ENCODE results near the gene ANGPTL2. TPM values are rescaled to one million over a fixed set of nuclear protein-coding genes. Genes with fewer than 3 reads are reported as not detected.

The ANGPTL2 gene
- total RNA-seq, 1 donor from 2014 or later = 17.5 TPM

GRCh38 chr9:127058645-127059021 lies 63.8 kb downstream of the ANGPTL2 start:
- Histone ChIP-seq H3K27ac (ENCODE audit: low read depth, low read length) (no peak overlapping the region), H3K27me3 (ENCODE audit: insufficient read depth, low read length) (peaks cover 3% of the 10 kb centered on the region), H2AFZ (ENCODE audit: low read depth, low read length) (no peak overlapping the region), H3K36me3 (ENCODE audit: insufficient read depth, low read length) (no peaks in the 10 kb centered on the region), H3K79me2 (ENCODE audit: insufficient read depth, low read length) (no peaks in the 10 kb centered on the region), H4K20me1 (ENCODE audit: insufficient read depth, low read length) (no peaks in the 10 kb centered on the region), H3K4me1 (ENCODE audit: insufficient read depth, low read length) (no peaks in the 10 kb centered on the region), H3K9me3 (ENCODE audit: insufficient read depth, low read depth, low read length) (no peaks in the 10 kb centered on the region), H3K4me3 (ENCODE audit: insufficient read depth, low read depth, low read length) (no peak overlapping the region), H3K9ac (ENCODE audit: low read length) (no peak overlapping the region), H3K4me2 (ENCODE audit: low read length) (no peak overlapping the region)
- Mint-ChIP-seq H3K4me1 (ENCODE audit: low read depth, unreplicated experiment) (peaks cover 7% of the 10 kb centered on the region), H3K27me3 (ENCODE audit: low read depth, unreplicated experiment) (peaks cover 5% of the 10 kb centered on the region), H3K36me3 (ENCODE audit: low read depth, unreplicated experiment) (no peaks in the 10 kb centered on the region), H3K27ac (ENCODE audit: unreplicated experiment) (no peak overlapping the region), H3K4me3 (ENCODE audit: unreplicated experiment) (no peak overlapping the region), H3K9me3 (ENCODE audit: unreplicated experiment) (no peaks in the 10 kb centered on the region)
- FAIRE-seq (no peak), DNase-seq (ENCODE audit: low read depth) (no peak)
- no peak for TF ChIP-seq EZH2 (IDR thresholded peaks at IDR 0.05; ENCODE audit: insufficient read depth, low read length)
- no peak for TF ChIP-seq CTCF (IDR thresholded peaks at IDR 0.05; ENCODE audit: insufficient read depth, low read depth, low read length)

GRCh38 chr9:127058011-127058644 lies 64.3 kb downstream of the ANGPTL2 start:
- no peaks in the 10 kb centered on the region for H4K20me1 ChIP-seq (ENCODE audit: insufficient read depth, low read length)
- H3K9me3 Mint-ChIP-seq (ENCODE audit: unreplicated experiment) = no peaks in the 10 kb centered on the region
- DNase-seq (ENCODE audit: low read depth) (no peak), FAIRE-seq (no peak)
- peaks cover 3% of the 10 kb centered on the region for H3K27me3 ChIP-seq (ENCODE audit: insufficient read depth, low read length)
- no peak overlapping the region for H3K27ac ChIP-seq (ENCODE audit: low read depth, low read length)
- no peaks in the 10 kb centered on the region for H3K79me2 ChIP-seq (ENCODE audit: insufficient read depth, low read length)
- H3K27me3 Mint-ChIP-seq (ENCODE audit: low read depth, unreplicated experiment) = peaks cover 5% of the 10 kb centered on the region
- H3K27ac Mint-ChIP-seq (ENCODE audit: unreplicated experiment) = no peak overlapping the region
- no peak overlapping the region for H2AFZ ChIP-seq (ENCODE audit: low read depth, low read length)
- H3K4me3 Mint-ChIP-seq (ENCODE audit: unreplicated experiment) = no peak overlapping the region
- H3K36me3 ChIP-seq (ENCODE audit: insufficient read depth, low read length) = no peaks in the 10 kb centered on the region
- H3K4me2 ChIP-seq (ENCODE audit: low read length) = no peak overlapping the region
- TF ChIP-seq EZH2 (IDR thresholded peaks at IDR 0.05; ENCODE audit: insufficient read depth, low read length) (no peak), CTCF (IDR thresholded peaks at IDR 0.05; ENCODE audit: insufficient read depth, low read depth, low read length) (no peak)
- peaks cover 7% of the 10 kb centered on the region for H3K4me1 Mint-ChIP-seq (ENCODE audit: low read depth, unreplicated experiment)
- H3K4me1 ChIP-seq (ENCODE audit: insufficient read depth, low read length) = no peaks in the 10 kb centered on the region
- no peaks in the 10 kb centered on the region for H3K9me3 ChIP-seq (ENCODE audit: insufficient read depth, low read depth, low read length)
- H3K4me3 ChIP-seq (ENCODE audit: insufficient read depth, low read depth, low read length) = no peak overlapping the region
- no peak overlapping the region for H3K9ac ChIP-seq (ENCODE audit: low read length)
- no peaks in the 10 kb centered on the region for H3K36me3 Mint-ChIP-seq (ENCODE audit: low read depth, unreplicated experiment)

- Mint-ChIP-seq H3K36me3 (ENCODE audit: low read depth, unreplicated experiment) (no peaks in the 10 kb centered on the region), H3K4me3 (ENCODE audit: unreplicated experiment) (no peak overlapping the region), H3K4me1 (ENCODE audit: low read depth, unreplicated experiment) (peaks cover 7% of the 10 kb centered on the region), H3K27me3 (ENCODE audit: low read depth, unreplicated experiment) (peaks cover 9% of the 10 kb centered on the region), H3K9me3 (ENCODE audit: unreplicated experiment) (no peaks in the 10 kb centered on the region), H3K27ac (ENCODE audit: unreplicated experiment) (no peak overlapping the region)
- H3K36me3 ChIP-seq (ENCODE audit: insufficient read depth, low read length) = no peaks in the 10 kb centered on the region
- TF ChIP-seq CTCF (IDR thresholded peaks at IDR 0.05; ENCODE audit: insufficient read depth, low read depth, low read length) = no peak
- no peak for TF ChIP-seq EZH2 (IDR thresholded peaks at IDR 0.05; ENCODE audit: insufficient read depth, low read length)
- no peak for DNase-seq (ENCODE audit: low read depth)
- H3K79me2 ChIP-seq (ENCODE audit: insufficient read depth, low read length) = no peaks in the 10 kb centered on the region
- no peak for FAIRE-seq
- H3K9me3 ChIP-seq (ENCODE audit: insufficient read depth, low read depth, low read length) = no peaks in the 10 kb centered on the region
- no peaks in the 10 kb centered on the region for H3K4me1 ChIP-seq (ENCODE audit: insufficient read depth, low read length)
- no peaks in the 10 kb centered on the region for H4K20me1 ChIP-seq (ENCODE audit: insufficient read depth, low read length)
- no peak overlapping the region for H3K27ac ChIP-seq (ENCODE audit: low read depth, low read length)
- no peak overlapping the region for H3K9ac ChIP-seq (ENCODE audit: low read length)
- H3K4me2 ChIP-seq (ENCODE audit: low read length) = no peak overlapping the region
- H3K27me3 ChIP-seq (ENCODE audit: insufficient read depth, low read length) = peaks cover 3% of the 10 kb centered on the region
- no peak overlapping the region for H2AFZ ChIP-seq (ENCODE audit: low read depth, low read length)
- H3K4me3 ChIP-seq (ENCODE audit: insufficient read depth, low read depth, low read length) = no peak overlapping the region
These were observed 66.0 kb downstream of the ANGPTL2 start for GRCh38 chr9:127056446-127056845.

Measured in astrocyte (in vitro differentiated cells and primary cell).